ENCODE data around the gene CATSPERZ. TPM values are rescaled to one million over a fixed set of nuclear protein-coding genes. Genes with fewer than 3 reads are reported as not detected.

Gene CATSPERZ
- 0.49 TPM in 1 of 2 replicates, not detected in the other for total RNA-seq

GRCh38 chr11:64299847-64300648 lies at the start of gene CATSPERZ:
Gene CATSPERZ, plus strand, starts transcription at chr11:64300358. Its CDS starts 53 bp downstream, at chr11:64300411.

DNA sequence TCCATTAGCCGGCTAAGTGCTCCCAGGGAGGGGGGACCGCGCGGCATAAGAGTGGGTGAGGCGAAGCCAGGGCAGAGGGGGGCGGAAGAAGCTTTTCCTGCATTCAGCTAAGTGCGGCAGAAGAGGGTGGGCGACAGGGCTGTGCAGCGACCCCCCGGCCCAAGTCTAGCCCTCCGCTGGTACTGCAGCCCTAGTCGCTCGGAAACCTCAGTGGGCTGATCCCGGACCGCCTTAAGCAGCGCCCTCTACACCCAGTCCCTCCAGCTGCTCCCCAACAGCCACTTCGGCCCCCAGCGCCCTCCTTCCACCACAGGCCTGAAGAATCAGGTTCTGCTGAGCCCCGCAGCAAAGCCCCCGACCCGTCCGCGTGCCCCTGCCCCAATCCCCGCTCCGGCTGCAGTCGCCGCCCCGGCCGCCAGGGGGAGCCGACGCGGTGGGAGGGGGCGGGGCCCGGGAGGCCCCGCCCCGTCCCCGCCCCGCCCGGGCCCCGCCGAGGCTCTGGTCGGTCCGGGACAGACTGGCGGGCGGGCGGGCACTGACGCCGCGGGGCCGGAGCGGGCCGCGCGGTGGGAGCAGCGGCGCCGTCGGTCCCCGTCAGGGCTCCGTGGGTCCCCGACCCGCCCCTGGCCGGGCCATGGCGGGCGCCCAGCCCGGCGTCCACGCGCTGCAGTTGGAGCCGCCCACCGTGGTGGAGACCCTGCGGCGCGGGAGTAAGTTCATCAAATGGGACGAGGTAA lies 49.0 kb upstream of the CATSPERZ start, which contains the start of gene PLCB3:
Gene PLCB3 (plus strand): TSS at position 515 of the 737 bp plus-strand sequence. CDS start 120 bp downstream, at position 635.

DNA sequence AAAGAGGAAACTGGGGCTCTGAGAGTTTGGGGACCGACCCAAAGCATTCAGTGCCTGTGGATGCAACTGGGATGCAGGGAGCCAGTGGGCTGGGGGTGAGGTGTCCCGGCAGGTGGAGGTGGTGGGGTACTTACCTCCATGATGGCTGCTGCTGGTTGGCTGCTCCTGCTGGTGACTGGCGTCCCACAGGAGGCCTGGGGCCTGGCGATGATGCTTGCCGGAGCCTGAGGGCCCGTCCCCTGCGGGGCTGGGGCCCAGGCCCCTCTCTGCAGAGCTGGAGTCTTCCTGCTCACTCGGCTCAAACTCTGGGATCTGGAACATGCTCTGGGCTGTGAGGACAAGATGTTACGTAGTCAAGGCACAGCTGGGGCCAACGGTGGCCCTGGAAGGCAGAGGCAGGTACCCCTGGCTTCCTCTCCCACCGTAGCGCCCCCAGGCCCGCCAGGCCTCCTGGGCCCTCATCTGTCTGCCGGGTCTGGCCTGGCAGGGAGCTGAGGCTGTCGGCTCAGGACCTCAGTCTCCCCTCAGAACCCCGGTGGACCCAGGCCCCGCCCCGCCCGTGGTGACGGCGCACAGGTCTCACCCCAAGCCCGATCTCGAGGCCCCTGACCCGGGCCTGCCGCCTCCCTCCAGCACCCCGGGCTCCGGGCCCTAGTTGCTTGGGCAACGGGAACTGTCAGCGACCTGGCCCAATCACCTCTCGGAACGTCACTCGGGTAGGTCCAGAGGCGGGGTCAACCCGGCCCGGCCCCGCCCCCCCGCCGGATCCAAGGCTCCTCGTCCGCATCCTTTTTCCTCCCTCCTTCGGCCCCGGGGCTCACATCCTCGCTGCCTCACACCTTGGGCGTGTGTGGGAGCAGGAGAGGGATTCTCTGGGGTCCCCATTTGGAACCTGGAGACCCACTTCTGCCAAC lies 15.9 kb upstream of the CATSPERZ start, which contains the start of gene BAD:
Gene BAD (minus strand): TSS at position 618 of the 914 bp plus-strand sequence. CDS start 297 bp downstream, at position 321.

GRCh38 chr11:64284962-64285884 lies 14.9 kb upstream of the CATSPERZ start, which contains the start of gene GPR137:
Gene GPR137, plus strand, starts transcription at chr11:64285848. Its CDS starts 677 bp downstream, at chr11:64286525.

DNA sequence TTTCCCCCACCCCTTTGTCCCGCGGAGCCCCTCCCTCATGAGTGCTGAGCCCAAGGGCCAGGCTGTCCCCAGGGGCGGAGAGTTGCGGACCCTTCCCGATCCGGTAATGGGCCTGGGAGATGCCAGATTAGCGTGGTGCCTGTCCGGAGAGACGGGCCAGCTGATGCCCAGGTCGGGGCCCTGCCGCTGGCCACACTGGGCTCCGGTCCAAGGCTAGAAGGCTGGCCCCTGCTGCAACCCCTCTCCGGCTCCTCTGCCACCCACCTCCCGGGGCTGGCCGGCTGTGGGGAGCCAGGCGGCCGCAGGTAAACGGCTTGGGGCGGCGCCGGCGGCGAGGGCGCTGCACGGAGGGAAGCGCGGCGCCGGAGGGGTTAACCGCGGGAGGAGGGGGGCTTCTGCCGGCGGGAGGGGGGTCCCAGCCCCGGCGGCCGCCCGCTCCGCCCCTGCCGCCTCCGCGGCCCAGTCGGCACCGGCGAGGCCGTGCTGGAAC lies 8.9 kb upstream of the CATSPERZ start, which contains the start of gene KCNK4:
Gene KCNK4 (plus strand): TSS at position 41 of the 490 bp plus-strand sequence. CDS start 1,717 bp downstream, outside the sequence.

DNA sequence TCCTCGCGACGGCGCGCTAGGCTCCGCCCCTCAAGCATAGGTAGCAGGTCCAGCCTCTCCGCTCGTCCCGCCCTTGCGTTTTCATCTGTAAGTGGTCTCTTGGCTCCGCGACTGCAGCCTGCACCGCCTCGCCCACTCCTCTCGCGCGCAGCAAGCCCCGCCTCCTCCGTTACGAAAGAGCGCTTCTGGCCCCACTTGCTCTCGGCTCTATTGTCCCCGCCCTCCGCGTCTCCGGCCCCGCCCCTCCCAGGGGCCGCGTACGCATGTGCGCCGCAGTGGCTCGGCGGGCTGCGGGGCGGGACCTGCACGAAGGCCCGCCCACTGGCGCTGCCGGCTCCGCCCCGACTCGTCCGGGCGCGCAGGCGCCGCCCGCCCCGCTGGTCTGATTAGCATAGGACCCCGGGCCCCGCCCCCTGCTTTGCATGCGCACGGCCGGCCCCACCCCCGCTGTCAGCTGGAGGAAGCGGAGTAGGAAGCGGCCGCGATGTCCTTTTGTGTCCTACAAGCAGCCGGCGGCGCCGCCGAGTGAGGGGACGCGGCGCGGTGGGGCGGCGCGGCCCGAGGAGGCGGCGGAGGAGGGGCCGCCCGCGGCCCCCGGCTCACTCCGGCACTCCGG lies 5.0 kb downstream of the CATSPERZ start, which contains the start of gene ESRRA:
Gene ESRRA (plus strand): TSS at position 450 of the 616 bp plus-strand sequence. CDS start 1,656 bp downstream, outside the sequence.

GRCh38 chr11:64317325-64317960 lies 17.3 kb downstream of the CATSPERZ start, which contains the start of gene TRMT112:
Gene TRMT112, minus strand, starts transcription at chr11:64317559. Its CDS starts 33 bp downstream, at chr11:64317526.

GRCh38 chr11:64317961-64318765 lies 18.0 kb downstream of the CATSPERZ start, which contains the start of gene PRDX5:
Gene PRDX5, plus strand, starts transcription at chr11:64318121. Its CDS starts 95 bp downstream, at chr11:64318216.

GRCh38 chr11:64339754-64340408 lies 39.7 kb downstream of the CATSPERZ start, which contains the start of gene CCDC88B:
Gene CCDC88B, plus strand, starts transcription at chr11:64340204. Its CDS starts 63 bp downstream, at chr11:64340267.

Other genes with a start within 250 kb of the CATSPERZ start
- 18.3 and 34.4 TPM in 2 replicates for gene MACROD1, start 134.2 kb upstream of the CATSPERZ start, total RNA-seq
- gene STIP1, start 114.2 kb upstream of the CATSPERZ start, total RNA-seq: 135 and 189 TPM in 2 replicates
- 2.8 and 6.4 TPM in 2 replicates for gene FERMT3, start 93.6 kb upstream of the CATSPERZ start, total RNA-seq
- gene TRPT1, start 74.2 kb upstream of the CATSPERZ start, total RNA-seq: 18.3 and 24.8 TPM in 2 replicates
- gene NUDT22, start 74.1 kb upstream of the CATSPERZ start, total RNA-seq: 26.7 and 30.4 TPM in 2 replicates
- 9.9 and 12.9 TPM in 2 replicates for gene DNAJC4, start 69.8 kb upstream of the CATSPERZ start, total RNA-seq
- gene VEGFB, start 65.8 kb upstream of the CATSPERZ start, total RNA-seq: 18.5 and 20.9 TPM in 2 replicates
- gene FKBP2, start 59.3 kb upstream of the CATSPERZ start, total RNA-seq: 53.8 and 53.9 TPM in 2 replicates
- 207 and 216 TPM in 2 replicates for gene PPP1R14B, start 53.4 kb upstream of the CATSPERZ start, total RNA-seq
- 31.7 and 45.7 TPM in 2 replicates for gene PLCB3, start 48.8 kb upstream of the CATSPERZ start, total RNA-seq
- gene BAD, start 15.7 kb upstream of the CATSPERZ start, total RNA-seq: 39.1 and 60.1 TPM in 2 replicates
- gene GPR137, start 14.5 kb upstream of the CATSPERZ start, total RNA-seq: 6.5 and 17.1 TPM in 2 replicates
- 0.25 TPM in 1 of 2 replicates, not detected in the other for gene KCNK4, start 9.1 kb upstream of the CATSPERZ start, total RNA-seq
- 35.3 and 42.1 TPM in 2 replicates for gene ESRRA, start 5.2 kb downstream of the CATSPERZ start, total RNA-seq
- gene TRMT112, start 17.2 kb downstream of the CATSPERZ start, total RNA-seq: 174 and 263 TPM in 2 replicates
- 172 and 230 TPM in 2 replicates for gene PRDX5, start 17.8 kb downstream of the CATSPERZ start, total RNA-seq
- 1.1 and 2.4 TPM in 2 replicates for gene CCDC88B, start 39.8 kb downstream of the CATSPERZ start, total RNA-seq
- gene RPS6KA4, start 58.8 kb downstream of the CATSPERZ start, total RNA-seq: 27.2 and 44.3 TPM in 2 replicates